Spleen (tissue), 7 donors: Measurements from ENCODE around the gene PODXL.

Experiments
- POLR2A ChIP-seq, 3 donors: fragments of 450-650 bp; IDR thresholded peaks; one replicate each; pipeline ENCODE4 v1.5.1; 2017; ENCODE audit warnings: antibody characterized with exemption in 3 of 3, mild to moderate bottlenecking in 1 of 3
- POLR2AphosphoS5 ChIP-seq, 3 donors: sonication (generic); formaldehyde crosslinking; IDR thresholded peaks; one replicate each; pipeline ENCODE4 v1.5.1; 2017; ENCODE audit warnings: antibody characterized with exemption in 3 of 3
- TF ChIP-seq, protein P1 (sequence below), 11 experiments: fragments of 200-600 bp in 7 of 11; fragments of 450-650 bp in 4 of 11; sonication (generic) in 4 of 11; IDR thresholded peaks in 8 of 11; conservative IDR thresholded peaks in 3 of 11; 1 replicate in 7 of 11; 2 replicates in 4 of 11; pipeline versions ENCODE4 v1.4.0 to v1.8.0; 2016 to 2021; ENCODE audit warnings: antibody characterized with exemption in 11 of 11, inconsistent platforms in 4 of 11, mild to moderate bottlenecking in 1 of 11
- donor health status: DM: no; HTN: no; CAD: no; lungs with moderate emphysema.
- donor health status: DM: no; HTN: no; CAD: no.
- donor health status: DM: no; HTN: no; CAD: no.

DNA sequence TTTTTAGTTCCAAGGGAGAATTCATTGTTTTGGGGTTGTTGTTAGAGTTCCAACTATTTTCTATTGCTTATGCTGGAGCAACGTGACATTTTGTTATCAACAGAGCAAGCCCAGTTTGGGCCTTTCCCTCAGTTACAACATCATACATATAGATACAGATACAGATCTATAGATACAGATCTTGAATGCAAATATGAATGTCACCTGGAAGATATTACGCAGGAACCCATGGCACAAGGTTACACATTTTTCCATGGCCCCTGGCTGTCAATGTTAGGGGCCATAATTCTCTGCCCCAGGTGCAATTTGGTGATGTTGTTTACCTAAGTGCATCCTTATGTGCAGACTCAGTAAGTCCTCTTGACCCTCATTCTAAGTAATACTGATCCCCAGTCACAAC lies 3.6 kb upstream of the PODXL start:
- TF ChIP-seq POLR2A (IDR thresholded peaks at IDR 0.05) (no peak), POLR2AphosphoS5 (IDR thresholded peaks at IDR 0.05) (no peak)
- TF ChIP-seq, protein P1, sequence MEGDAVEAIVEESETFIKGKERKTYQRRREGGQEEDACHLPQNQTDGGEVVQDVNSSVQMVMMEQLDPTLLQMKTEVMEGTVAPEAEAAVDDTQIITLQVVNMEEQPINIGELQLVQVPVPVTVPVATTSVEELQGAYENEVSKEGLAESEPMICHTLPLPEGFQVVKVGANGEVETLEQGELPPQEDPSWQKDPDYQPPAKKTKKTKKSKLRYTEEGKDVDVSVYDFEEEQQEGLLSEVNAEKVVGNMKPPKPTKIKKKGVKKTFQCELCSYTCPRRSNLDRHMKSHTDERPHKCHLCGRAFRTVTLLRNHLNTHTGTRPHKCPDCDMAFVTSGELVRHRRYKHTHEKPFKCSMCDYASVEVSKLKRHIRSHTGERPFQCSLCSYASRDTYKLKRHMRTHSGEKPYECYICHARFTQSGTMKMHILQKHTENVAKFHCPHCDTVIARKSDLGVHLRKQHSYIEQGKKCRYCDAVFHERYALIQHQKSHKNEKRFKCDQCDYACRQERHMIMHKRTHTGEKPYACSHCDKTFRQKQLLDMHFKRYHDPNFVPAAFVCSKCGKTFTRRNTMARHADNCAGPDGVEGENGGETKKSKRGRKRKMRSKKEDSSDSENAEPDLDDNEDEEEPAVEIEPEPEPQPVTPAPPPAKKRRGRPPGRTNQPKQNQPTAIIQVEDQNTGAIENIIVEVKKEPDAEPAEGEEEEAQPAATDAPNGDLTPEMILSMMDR (IDR thresholded peaks at IDR 0.05 in 8 of 11, conservative IDR thresholded peaks at IDR 0.05 in 3 of 11): no peak
